Stimulated activated CD4-positive, alpha-beta T cell treated with anti-CD3 and anti-CD28 coated beads, Interleukin-1b, Interleukin-23, amount 100 ng/mL, for 24 hours (primary cell): Measurements from ENCODE around the gene LRRTM4.

Experiments used
- DNase-seq, 4 experiments: peaks; one replicate each; pipeline ENCODE4 v3.0.0-alpha.2; 2020; ENCODE audit warnings: low read depth in 4 of 4, low spot score in 1 of 4

The LRRTM4 gene

GRCh38 chr2:77479395-77479794 is 42.8 kb downstream of the LRRTM4 start:
- DNase-seq = no peak

- no peak for DNase-seq
Observed at GRCh38 chr2:77470096-77470495, 52.1 kb downstream of the LRRTM4 start.

GRCh38 chr2:77469106-77469505 is 53.1 kb downstream of the LRRTM4 start:
- DNase-seq = no peak

GRCh38 chr2:77459840-77460239 is 62.3 kb downstream of the LRRTM4 start:
- no peak for DNase-seq

GRCh38 chr2:77458216-77458615 is 64.0 kb downstream of the LRRTM4 start:
- DNase-seq = no peak

- DNase-seq = no peak
Observed at GRCh38 chr2:77457665-77458064, 64.5 kb downstream of the LRRTM4 start.

GRCh38 chr2:77443076-77443475 is 79.1 kb downstream of the LRRTM4 start:
- DNase-seq = no peak

GRCh38 chr2:77434880-77435279 is 87.3 kb downstream of the LRRTM4 start:
- DNase-seq = no peak

- DNase-seq = no peak
Observed at GRCh38 chr2:77428946-77429345, 93.2 kb downstream of the LRRTM4 start.

- no peak for DNase-seq
Observed at GRCh38 chr2:77421971-77422370, 100.2 kb downstream of the LRRTM4 start.

GRCh38 chr2:77418537-77418936 is 103.6 kb downstream of the LRRTM4 start:
- no peak for DNase-seq

GRCh38 chr2:77404189-77404588 is 118.0 kb downstream of the LRRTM4 start:
- DNase-seq = no peak

- DNase-seq = no peak
Observed at GRCh38 chr2:77398970-77399600, 123.1 kb downstream of the LRRTM4 start.

GRCh38 chr2:77397763-77398162 is 124.4 kb downstream of the LRRTM4 start:
- DNase-seq = no peak

GRCh38 chr2:77395011-77395410 is 127.2 kb downstream of the LRRTM4 start:
- DNase-seq = no peak

- DNase-seq = no peak
Observed at GRCh38 chr2:77391119-77391518, 131.1 kb downstream of the LRRTM4 start.

GRCh38 chr2:77387324-77387723 is 134.9 kb downstream of the LRRTM4 start:
- DNase-seq = no peak

- DNase-seq = no peak
Observed at GRCh38 chr2:77372636-77373035, 149.5 kb downstream of the LRRTM4 start.

GRCh38 chr2:77370511-77370910 is 151.7 kb downstream of the LRRTM4 start:
- DNase-seq = no peak

- no peak for DNase-seq
Observed at GRCh38 chr2:77363277-77363676, 158.9 kb downstream of the LRRTM4 start.

- DNase-seq = no peak
Observed at GRCh38 chr2:77348821-77349220, 173.4 kb downstream of the LRRTM4 start.

- no peak for DNase-seq
Observed at GRCh38 chr2:77336013-77336412, 186.2 kb downstream of the LRRTM4 start.

GRCh38 chr2:77328134-77328931 is 193.8 kb downstream of the LRRTM4 start:
- DNase-seq = no peak
